Effector CD4-positive, alpha-beta T cell (primary cell): ENCODE data around the gene GRAMD1B.
"Not testable (repeated sequence)": the region's sequence is repeated elsewhere in the genome, so short reads cannot be mapped to it uniquely, and the experiment has no call there.

Source experiments
- DNase-seq: peaks from one replicate; pipeline ENCODE4 v3.0.0-alpha.2; 2020

Gene GRAMD1B

GRCh38 chr11:123448823-123449222 lies 18.8 kb downstream of the GRAMD1B start:
- DNase-seq, result no peak

- no peak for DNase-seq
Measured at GRCh38 chr11:123449436-123449835, 19.4 kb downstream of the GRAMD1B start.

GRCh38 chr11:123450623-123451022 lies 20.6 kb downstream of the GRAMD1B start:
- DNase-seq, result no peak

- no peak for DNase-seq
Measured at GRCh38 chr11:123451183-123451781, 21.2 kb downstream of the GRAMD1B start.

- DNase-seq, result no peak
Measured at GRCh38 chr11:123452794-123453193, 22.7 kb downstream of the GRAMD1B start.

GRCh38 chr11:123454060-123454651 lies 24.1 kb downstream of the GRAMD1B start:
- peak; percentile 22 for DNase-seq

- DNase-seq, result no peak
Measured at GRCh38 chr11:123454796-123455195, 24.7 kb downstream of the GRAMD1B start.

GRCh38 chr11:123456448-123456847 lies 26.4 kb downstream of the GRAMD1B start:
- DNase-seq, result not testable (repeated sequence)

GRCh38 chr11:123457187-123457770 lies 27.2 kb downstream of the GRAMD1B start:
- no peak for DNase-seq

- DNase-seq, result no peak
Measured at GRCh38 chr11:123458501-123458900, 28.4 kb downstream of the GRAMD1B start.

GRCh38 chr11:123460012-123460700 lies 30.1 kb downstream of the GRAMD1B start:
- no peak for DNase-seq

- DNase-seq, result no peak
Measured at GRCh38 chr11:123461164-123461563, 31.1 kb downstream of the GRAMD1B start.

GRCh38 chr11:123465667-123466066 lies 35.6 kb downstream of the GRAMD1B start:
- DNase-seq, result not testable (repeated sequence)

GRCh38 chr11:123466172-123466571 lies 36.1 kb downstream of the GRAMD1B start:
- not testable (repeated sequence) for DNase-seq

- no peak for DNase-seq
Measured at GRCh38 chr11:123469089-123469488, 39.0 kb downstream of the GRAMD1B start.

GRCh38 chr11:123469586-123469985 lies 39.5 kb downstream of the GRAMD1B start:
- DNase-seq, result no peak

- DNase-seq, result no peak
Measured at GRCh38 chr11:123470842-123471241, 40.8 kb downstream of the GRAMD1B start.

- DNase-seq, result no peak
Measured at GRCh38 chr11:123472236-123472935, 42.3 kb downstream of the GRAMD1B start.

GRCh38 chr11:123473941-123474677 lies 44.0 kb downstream of the GRAMD1B start:
- DNase-seq, result no peak

GRCh38 chr11:123474994-123475393 lies 44.9 kb downstream of the GRAMD1B start:
- no peak for DNase-seq

- no peak for DNase-seq
Measured at GRCh38 chr11:123475469-123475868, 45.4 kb downstream of the GRAMD1B start.

- no peak for DNase-seq
Measured at GRCh38 chr11:123477205-123477907, 47.3 kb downstream of the GRAMD1B start.
